ENCODE measurements around the gene TAF12.
"Not testable (repeated sequence)": the region's sequence is repeated elsewhere in the genome, so short reads cannot be mapped to it uniquely, and the experiment has no call there.

Gene TAF12

GRCh38 chr1:28580722-28581530, 61.9 kb downstream of the TAF12 start:
- peak; percentile 67 for DNase-seq

GRCh38 chr1:28579401-28579800, 63.5 kb downstream of the TAF12 start:
- no peak for DNase-seq

- DNase-seq = no peak
These were observed 64.1 kb downstream of the TAF12 start for GRCh38 chr1:28578696-28579218.

GRCh38 chr1:28577738-28578536, 64.9 kb downstream of the TAF12 start:
- DNase-seq = no peak

- DNase-seq = no peak
These were observed 65.7 kb downstream of the TAF12 start for GRCh38 chr1:28577052-28577678.

- no peak for DNase-seq
These were observed 69.3 kb downstream of the TAF12 start for GRCh38 chr1:28573564-28573963.

- not testable (repeated sequence) for DNase-seq
These were observed 70.0 kb downstream of the TAF12 start for GRCh38 chr1:28572891-28573290.

- DNase-seq = no peak
These were observed 71.0 kb downstream of the TAF12 start for GRCh38 chr1:28571911-28572310.

GRCh38 chr1:28566931-28567330, 75.9 kb downstream of the TAF12 start:
- no peak for DNase-seq

- no peak for DNase-seq
These were observed 77.1 kb downstream of the TAF12 start for GRCh38 chr1:28565726-28566125.

- no peak for DNase-seq
These were observed 77.8 kb downstream of the TAF12 start for GRCh38 chr1:28565040-28565439.

GRCh38 chr1:28564310-28564709, 78.6 kb downstream of the TAF12 start:
- no peak for DNase-seq

GRCh38 chr1:28560886-28561285, 82.0 kb downstream of the TAF12 start:
- no peak for DNase-seq
